ENCODE results near the gene FBP1. TPM values are rescaled to one million over a fixed set of nuclear protein-coding genes. Genes with fewer than 3 reads are reported as not detected.

FBP1 gene
- total and polyA plus RNA-seq, 10 of the 15 experiments (the other 5 are each of a cell fraction or from before 2014, with no cell fraction given): 0.11 to 0.38 (median 0.15) TPM; not detected in 7

GRCh38 chr9:94672811-94673487 lies 33.6 kb upstream of the FBP1 start:
- in situ Hi-C loops (cut with MboI): no loop called here

More at GRCh38 chr9:94672811-94673487, 33.6 kb upstream of the FBP1 start:
- intact Hi-C loops (cut with micrococcal nuclease; ENCODE audit: unreplicated experiment): no loop called here
- ChIA-PET RAD21 (ENCODE audit: unreplicated experiment) (interaction anchor here (1.4 kb wide), 2 partner anchors 9 to 17 kb away, joined by 3 to 6 read pairs; no protein-coding TSS in a partner anchor), SMC1A (ENCODE audit: uncharacterized antibody, unreplicated experiment) (interaction anchor here (1.1 to 1.6 kb wide), 2 partner anchors 454 to 459 kb away, joined by 3 to 4 read pairs; no protein-coding TSS in a partner anchor), POLR2A (no interaction called here), CTCF (interaction anchor here (2.2 kb wide), 1 partner anchor 8 kb away, joined by 12 read pairs; no protein-coding TSS in a partner anchor)
- no peak overlapping the region for H3K4me3 ChIP-seq
- no peak overlapping the region for H3K4me2 ChIP-seq (ENCODE audit: control insufficient read depth, insufficient read depth)
- FAIRE-seq (no peak), DNase-seq (ENCODE audit: low read depth, low spot score) (no peak), ATAC-seq (no peak)
- no peak overlapping the region for H3K27ac ChIP-seq (ENCODE audit: control insufficient read depth, insufficient read depth)
- H3K79me2 ChIP-seq (ENCODE audit: control insufficient read depth, insufficient read depth, low read length): no peaks in the 10 kb centered on the region
- 98% methylated on average over 2 of the region's 2 CpGs for WGBS (ENCODE audit: insufficient coverage, insufficient replicate concordance, low lambda C conversion rate, missing lambda C conversion rate)
- H3K4me1 ChIP-seq (ENCODE audit: control insufficient read depth, insufficient read depth, low read length): no peaks in the 10 kb centered on the region
- no TSS peak for BruUV-seq (replicated peaks)
- no peak overlapping the region for H3K9ac ChIP-seq (ENCODE audit: control insufficient read depth, insufficient read depth, low read length)
- no peak overlapping the region for H2AFZ ChIP-seq (ENCODE audit: control insufficient read depth, low read depth, low read length)
- H3K36me3 ChIP-seq (ENCODE audit: control insufficient read depth in 2 of 2, insufficient read depth in 2 of 2, low read length in 1 of 2): no peaks in the 10 kb centered on the region
- H4K20me1 ChIP-seq (ENCODE audit: control insufficient read depth, insufficient read depth): no peaks in the 10 kb centered on the region
- H3K9me3 ChIP-seq (replicated peaks; ENCODE audit: control insufficient read depth, insufficient read depth, low read length): no peaks in the 10 kb centered on the region
- H3K27me3 ChIP-seq (replicated peaks in 1 of 2; ENCODE audit: control insufficient read depth in 2 of 2, insufficient read depth in 2 of 2, low read length in 1 of 2): no peaks in the 10 kb centered on the region
- TF ChIP-seq SUZ12 (IDR thresholded peaks at IDR 0.05; ENCODE audit: unreplicated experiment): no peak
- no peak for TF ChIP-seq SRF (IDR thresholded peaks at IDR 0.05; ENCODE audit: low read depth in 2 of 2, low read length in 2 of 2)
- no peak for TF ChIP-seq TARDBP (IDR thresholded peaks at IDR 0.05; ENCODE audit: borderline replicate concordance)
- TF ChIP-seq USF2 (IDR thresholded peaks at IDR 0.05; ENCODE audit: borderline replicate concordance, low read depth, low read length): no peak
- TF ChIP-seq BRCA1 (IDR thresholded peaks at IDR 0.05; ENCODE audit: low read depth, low read length): no peak
- no peak for TF ChIP-seq CTCF (IDR thresholded peaks at IDR 0.05 in 2 of 3, conservative IDR thresholded peaks at IDR 0.05 in 1 of 3; ENCODE audit: control insufficient read depth in 2 of 3, extremely low read depth in 1 of 3, insufficient read depth in 1 of 3, low read depth in 3 of 3, low read length in 3 of 3)
- no peak for TF ChIP-seq KLF5 (IDR thresholded peaks at IDR 0.05; ENCODE audit: partially characterized antibody)
- TF ChIP-seq IRF3 (IDR thresholded peaks at IDR 0.05): no peak
- TF ChIP-seq PRDM15 (CRISPR knock-in tag; IDR thresholded peaks at IDR 0.05): no peak
- no peak for TF ChIP-seq RUNX3 (IDR thresholded peaks at IDR 0.05; ENCODE audit: low read length)
- no peak for TF ChIP-seq HCFC1 (IDR thresholded peaks at IDR 0.05; ENCODE audit: low read length)
- no peak for TF ChIP-seq WRNIP1 (IDR thresholded peaks at IDR 0.05; ENCODE audit: borderline replicate concordance, low read depth, low read length)
- TF ChIP-seq NFYB (IDR thresholded peaks at IDR 0.05; ENCODE audit: insufficient read depth, low read depth, low read length): no peak
- TF ChIP-seq ATF3 (IDR thresholded peaks at IDR 0.05; ENCODE audit: borderline replicate concordance, extremely low read depth, low read depth, low read length): no peak

Data from GM12878 (cell line).